Measurements from ENCODE around the gene FITM1. TPM values are rescaled to one million over a fixed set of nuclear protein-coding genes. Genes with fewer than 3 reads are reported as not detected.
A peak's percentile ranks its signal among the peaks of the same experiment; 100 is the strongest.

The FITM1 gene
- total RNA-seq, 2 donors from 2014 or later: 0.85 to 1.5 TPM

- no peak overlapping the region for H3K4me3 ChIP-seq
- no peaks in the 10 kb centered on the region for H3K36me3 ChIP-seq
- no peak for DNase-seq
- no peaks in the 10 kb centered on the region for H3K27me3 ChIP-seq
- TF ChIP-seq CTCF (IDR thresholded peaks at IDR 0.05): no peak
- H3K9me3 ChIP-seq: no peaks in the 10 kb centered on the region
- H3K9ac ChIP-seq (ENCODE audit: low read depth in 2 of 2, low read length in 2 of 2): no peak overlapping the region
- H3K27ac ChIP-seq: no peak overlapping the region
- H3K4me1 ChIP-seq: peaks cover 6% of the 10 kb centered on the region
- intact Hi-C loops (cut with DNase I): loop anchor here (2.0 kb wide), 1 partner anchor 31 kb away; no protein-coding TSS in a partner anchor
These were observed 40.6 kb upstream of the FITM1 start for GRCh38 chr14:24089890-24090289.

GRCh38 chr14:24092110-24092504 is 38.4 kb upstream of the FITM1 start:
- no peaks in the 10 kb centered on the region for H3K9me3 ChIP-seq
- no peaks in the 10 kb centered on the region for H3K27me3 ChIP-seq
- intact Hi-C loops (cut with DNase I): no loop called here
- H3K4me1 ChIP-seq: peaks cover 8% of the 10 kb centered on the region
- TF ChIP-seq CTCF (IDR thresholded peaks at IDR 0.05): no peak
- no peak overlapping the region for H3K9ac ChIP-seq (ENCODE audit: low read depth in 2 of 2, low read length in 2 of 2)
- no peak overlapping the region for H3K4me3 ChIP-seq
- no peaks in the 10 kb centered on the region for H3K36me3 ChIP-seq
- H3K27ac ChIP-seq: peak overlapping the region; percentile 14
- peak; percentile 54 for DNase-seq

GRCh38 chr14:24092505-24093206 is 37.8 kb upstream of the FITM1 start:
- intact Hi-C loops (cut with DNase I): no loop called here
- DNase-seq: peak; percentile 28
- Histone ChIP-seq H3K9ac (ENCODE audit: low read depth in 2 of 2, low read length in 2 of 2) (peak overlapping the region in 1 of 2 donors; percentile 29), H3K4me3 (no peak overlapping the region), H3K27me3 (no peaks in the 10 kb centered on the region), H3K27ac (peak overlapping the region; percentile 99), H3K9me3 (no peaks in the 10 kb centered on the region), H3K4me1 (peaks cover 8% of the 10 kb centered on the region), H3K36me3 (no peaks in the 10 kb centered on the region)
- no peak for TF ChIP-seq CTCF (IDR thresholded peaks at IDR 0.05)

GRCh38 chr14:24093207-24093900 is 37.1 kb upstream of the FITM1 start:
- intact Hi-C loops (cut with DNase I): no loop called here
- Histone ChIP-seq H3K4me1 (peaks cover 8% of the 10 kb centered on the region), H3K27me3 (no peaks in the 10 kb centered on the region), H3K36me3 (peaks cover 4% of the 10 kb centered on the region), H3K9ac (ENCODE audit: low read depth in 2 of 2, low read length in 2 of 2) (peak overlapping the region; percentile 98 to 100), H3K4me3 (peak overlapping the region; percentile 97), H3K27ac (peak overlapping the region; percentile 99), H3K9me3 (no peaks in the 10 kb centered on the region)
- peak; percentile 27 for DNase-seq
- TF ChIP-seq CTCF (IDR thresholded peaks at IDR 0.05): no peak

GRCh38 chr14:24093901-24094840 is 36.3 kb upstream of the FITM1 start, which contains the start of gene PCK2:
Gene PCK2 (plus strand): TSS chr14:24094311. CDS start chr14:24094406, 95 bp downstream.
- DNase-seq: peak; percentile 96
- Histone ChIP-seq H3K36me3 (peaks cover 10% of the 10 kb centered on the region), H3K9ac (ENCODE audit: low read depth in 2 of 2, low read length in 2 of 2) (peak within 1 kb of the TSS; percentile 98 to 100), H3K27me3 (no peaks in the 10 kb centered on the region), H3K9me3 (no peaks in the 10 kb centered on the region), H3K4me1 (peaks cover 8% of the 10 kb centered on the region), H3K27ac (peak within 1 kb of the TSS; percentile 99), H3K4me3 (peak within 1 kb of the TSS; percentile 97)
- intact Hi-C loops (cut with DNase I): no loop called here
- TF ChIP-seq CTCF (IDR thresholded peaks at IDR 0.05): no peak

Measured in colonic mucosa (tissue), 4 donors.